Glomerular visceral epithelial cell (primary cell): ENCODE data around the gene UMODL1.
"Not testable (repeated sequence)": the region's sequence is repeated elsewhere in the genome, so short reads cannot be mapped to it uniquely, and the experiment has no call there.

Experiments used
- DNase-seq: peaks from one replicate; pipeline ENCODE4 v3.0.0-alpha.2; 2016; ENCODE audit errors: extremely low spot score

The UMODL1 gene

GRCh38 chr21:42162831-42163510 is 91.9 kb downstream of the UMODL1 start:
- no peak for DNase-seq

- no peak for DNase-seq
These were observed 92.4 kb downstream of the UMODL1 start for GRCh38 chr21:42163511-42163863.

- no peak for DNase-seq
These were observed 93.1 kb downstream of the UMODL1 start for GRCh38 chr21:42164064-42164789.

- no peak for DNase-seq
These were observed 93.7 kb downstream of the UMODL1 start for GRCh38 chr21:42164818-42165217.

GRCh38 chr21:42165901-42166300 is 94.8 kb downstream of the UMODL1 start:
- no peak for DNase-seq

- DNase-seq = no peak
These were observed 98.6 kb downstream of the UMODL1 start for GRCh38 chr21:42169758-42170157.

GRCh38 chr21:42171091-42172053 is 100.3 kb downstream of the UMODL1 start:
- DNase-seq = no peak

- DNase-seq = no peak
These were observed 101.7 kb downstream of the UMODL1 start for GRCh38 chr21:42172596-42173483.

- DNase-seq = no peak
These were observed 103.1 kb downstream of the UMODL1 start for GRCh38 chr21:42174173-42174572.

GRCh38 chr21:42175110-42175710 is 104.1 kb downstream of the UMODL1 start:
- DNase-seq = no peak

- DNase-seq = no peak
These were observed 105.7 kb downstream of the UMODL1 start for GRCh38 chr21:42176859-42177258.

- no peak for DNase-seq
These were observed 108.2 kb downstream of the UMODL1 start for GRCh38 chr21:42179316-42179715.

GRCh38 chr21:42180001-42180400 is 108.9 kb downstream of the UMODL1 start:
- not testable (repeated sequence) for DNase-seq

GRCh38 chr21:42182713-42183371 is 111.7 kb downstream of the UMODL1 start:
- no peak for DNase-seq

GRCh38 chr21:42183374-42184266 is 112.5 kb downstream of the UMODL1 start:
- no peak for DNase-seq

- DNase-seq = no peak
These were observed 115.5 kb downstream of the UMODL1 start for GRCh38 chr21:42186591-42186990.

GRCh38 chr21:42187976-42188653 is 117.0 kb downstream of the UMODL1 start:
- peak; percentile 18 for DNase-seq

GRCh38 chr21:42188663-42189062 is 117.5 kb downstream of the UMODL1 start:
- DNase-seq = no peak

- DNase-seq = no peak
These were observed 118.3 kb downstream of the UMODL1 start for GRCh38 chr21:42189431-42189830.
